Naive B cell (primary cell): ENCODE measurements around the gene HMX3. TPM values are rescaled to one million over a fixed set of nuclear protein-coding genes. Genes with fewer than 3 reads are reported as not detected.
"Not testable (repeated sequence)": the region's sequence is repeated elsewhere in the genome, so short reads cannot be mapped to it uniquely, and the experiment has no call there.

Experiments used
- ATAC-seq, 2 donors: fragments of 150-1000 bp; cut with Tn5 transposase; 2 replicates each; pipeline ENCODE4 v1.10.0; 2021; ENCODE audit warnings: low read depth in 2 of 2, mild to moderate bottlenecking in 2 of 2, moderate library complexity in 2 of 2
- DNase-seq: peaks from one replicate; pipeline ENCODE4 v3.0.0; 2022
- H3K27ac Mint-ChIP-seq, 6 donors: one replicate each; pipeline ENCODE4 v1.8.0; 2020 to 2022; ENCODE audit warnings: mild to moderate bottlenecking in 6 of 6, mixed read lengths in 6 of 6, moderate library complexity in 5 of 6, inconsistent platforms in 2 of 6
- H3K27me3 Mint-ChIP-seq, 3 donors: one replicate each; pipeline ENCODE4 v1.8.0; 2021 to 2022; ENCODE audit warnings: mixed read lengths in 3 of 3, mild to moderate bottlenecking in 1 of 3
- H3K36me3 Mint-ChIP-seq, 2 donors: one replicate each; pipeline ENCODE4 v1.8.0; 2020 to 2022; ENCODE audit warnings: mixed read lengths in 2 of 2, inconsistent platforms in 1 of 2, mild to moderate bottlenecking in 1 of 2
- H3K4me1 Mint-ChIP-seq, 3 donors: one replicate each; pipeline ENCODE4 v1.8.0; 2020 to 2022; ENCODE audit warnings: mixed read lengths in 3 of 3, inconsistent platforms in 1 of 3, mild to moderate bottlenecking in 1 of 3, moderate library complexity in 1 of 3
- H3K4me3 Mint-ChIP-seq, 8 donors: one replicate each; pipeline ENCODE4 v1.8.0; 2020 to 2022; ENCODE audit warnings: mild to moderate bottlenecking in 8 of 8, mixed read lengths in 8 of 8, moderate library complexity in 8 of 8, inconsistent platforms in 2 of 8
- H3K9me3 Mint-ChIP-seq, 7 donors: one replicate each; pipeline ENCODE4 v1.8.0; 2020 to 2022; ENCODE audit warnings: mixed read lengths in 7 of 7, mild to moderate bottlenecking in 5 of 7, inconsistent platforms in 2 of 7, moderate library complexity in 1 of 7
- polyA plus RNA-seq, 6 donors: library from polyadenylated mRNA; unstranded; fragments of 300-500 nt; fragmentation: Illumina TruSeq; gene quantifications; one replicate each; pipeline ENCODE4 v1.2.3, GENCODE V29; 2021; ENCODE audit warnings: low read depth in 6 of 6

HMX3 gene
- polyA plus RNA-seq, 6 donors from 2014 or later, result not detected

GRCh38 chr10:123178390-123178789 lies 42.6 kb downstream of the HMX3 start:
- peaks cover 3 to 19% (median 14%) of the 10 kb centered on the region in 7 donors for H3K9me3 Mint-ChIP-seq
- not testable (repeated sequence) for H3K4me3 Mint-ChIP-seq, H3K27me3 Mint-ChIP-seq, H3K4me1 Mint-ChIP-seq, ATAC-seq, DNase-seq, H3K27ac Mint-ChIP-seq
- peaks cover 5 to 31% of the 10 kb centered on the region in 2 donors for H3K36me3 Mint-ChIP-seq

GRCh38 chr10:123180101-123181090 lies 44.6 kb downstream of the HMX3 start:
- Mint-ChIP-seq H3K4me3 (no peak overlapping the region), H3K4me1 (no peaks in the 10 kb centered on the region), H3K27me3 (no peaks in the 10 kb centered on the region), H3K27ac (peak overlapping the region in 1 of 6 donors; percentile 37), H3K36me3 (peaks cover 24 to 32% of the 10 kb centered on the region in 2 donors), H3K9me3 (peaks cover 4 to 38% (median 30%) of the 10 kb centered on the region in 7 donors)
- DNase-seq (no peak), ATAC-seq (no peak)

GRCh38 chr10:123183724-123184123 lies 48.0 kb downstream of the HMX3 start:
- H3K27ac Mint-ChIP-seq, result no peak overlapping the region
- peaks cover 41 to 43% of the 10 kb centered on the region in 2 donors for H3K36me3 Mint-ChIP-seq
- no peak for ATAC-seq
- no peaks in the 10 kb centered on the region for H3K27me3 Mint-ChIP-seq
- no peaks in the 10 kb centered on the region for H3K4me1 Mint-ChIP-seq
- DNase-seq, result no peak
- H3K4me3 Mint-ChIP-seq, result no peak overlapping the region
- H3K9me3 Mint-ChIP-seq, result peaks cover 4 to 46% (median 32%) of the 10 kb centered on the region in 7 donors

- no peak overlapping the region for H3K27ac Mint-ChIP-seq
- peaks cover 4 to 38% (median 30%) of the 10 kb centered on the region in 7 donors for H3K9me3 Mint-ChIP-seq
- ATAC-seq (no peak), DNase-seq (no peak)
- H3K4me1 Mint-ChIP-seq, result no peaks in the 10 kb centered on the region
- H3K27me3 Mint-ChIP-seq, result no peaks in the 10 kb centered on the region
- no peak overlapping the region for H3K4me3 Mint-ChIP-seq
- peaks cover 50 to 61% of the 10 kb centered on the region in 2 donors for H3K36me3 Mint-ChIP-seq
Measured at GRCh38 chr10:123187781-123188180, 52.0 kb downstream of the HMX3 start.

Other genes starting within 250 kb of the HMX3 start
- gene FAM24A, start 225.4 kb upstream of the HMX3 start, polyA plus RNA-seq, result not detected
- gene C10orf88, start 181.7 kb upstream of the HMX3 start, polyA plus RNA-seq, result 10 to 100 TPM in 1 of 6 donors, 1 to 10 TPM in 5; 3.4 to 12.5 (median 7.6) TPM
- 1 to 10 TPM; 3.5 to 7.8 (median 6.7) TPM for gene PSTK, start 155.6 kb upstream of the HMX3 start, polyA plus RNA-seq
- 10 to 100 TPM; 12.1 to 18.7 (median 16.0) TPM for gene IKZF5, start 127.2 kb upstream of the HMX3 start, polyA plus RNA-seq
- 10 to 100 TPM; 18.4 to 28.6 (median 25.1) TPM for gene ACADSB, start 127.0 kb upstream of the HMX3 start, polyA plus RNA-seq
- not detected for gene HMX2, start 12.2 kb downstream of the HMX3 start, polyA plus RNA-seq
- gene BUB3, start 18.4 kb downstream of the HMX3 start, polyA plus RNA-seq, result 100 to 1,000 TPM; 135 to 244 (median 163) TPM